Astrocyte of the spinal cord (primary cell): ENCODE data around the gene MSI2.
A peak's percentile ranks its signal among the peaks of the same experiment; 100 is the strongest.

Experiments
- DNase-seq: peaks from one replicate; pipeline ENCODE4 v3.0.0; 2011; ENCODE audit warnings: low read depth, low spot score
- H3K4me3 ChIP-seq: 2 replicates; pipeline ENCODE4 v1.5.1; 2011; ENCODE audit warnings: low read depth, mild to moderate bottlenecking, low read length, moderate library complexity
- CTCF ChIP-seq: IDR thresholded peaks from 2 replicates; pipeline ENCODE4 v1.5.1; 2012; ENCODE audit warnings: low read depth, mild to moderate bottlenecking, low read length, inconsistent platforms
- in situ Hi-C: cut with HindIII; loops from 2 replicates; pipeline ENCODE4 v1.10.0; 2017; ENCODE audit warnings: low sequenced_read_pairs

Gene MSI2

GRCh38 chr17:57485566-57485865 is 229.2 kb downstream of the MSI2 start:
- TF ChIP-seq CTCF, result no peak
- DNase-seq, result peak; percentile 45
- in situ Hi-C loops, result no loop called here
- no peak overlapping the region for H3K4me3 ChIP-seq

- peak; percentile 57 for DNase-seq
- no peak overlapping the region for H3K4me3 ChIP-seq
- TF ChIP-seq CTCF, result no peak
- in situ Hi-C loops, result no loop called here
Measured at GRCh38 chr17:57485916-57486881, 229.9 kb downstream of the MSI2 start.

- TF ChIP-seq CTCF, result no peak
- no peak for DNase-seq
- H3K4me3 ChIP-seq, result no peak overlapping the region
- in situ Hi-C loops, result no loop called here
Measured at GRCh38 chr17:57486882-57487301, 230.6 kb downstream of the MSI2 start.

GRCh38 chr17:57487573-57487972 is 231.2 kb downstream of the MSI2 start:
- in situ Hi-C loops, result no loop called here
- TF ChIP-seq CTCF, result no peak
- DNase-seq, result no peak
- no peak overlapping the region for H3K4me3 ChIP-seq

- DNase-seq, result no peak
- H3K4me3 ChIP-seq, result no peak overlapping the region
- in situ Hi-C loops, result no loop called here
- no peak for TF ChIP-seq CTCF
Measured at GRCh38 chr17:57488856-57489255, 232.5 kb downstream of the MSI2 start.

- TF ChIP-seq CTCF, result no peak
- in situ Hi-C loops, result no loop called here
- no peak overlapping the region for H3K4me3 ChIP-seq
- DNase-seq, result no peak
Measured at GRCh38 chr17:57489321-57489720, 233.0 kb downstream of the MSI2 start.
